ENCODE data around the gene ERCC3. TPM values are rescaled to one million over a fixed set of nuclear protein-coding genes. Genes with fewer than 3 reads are reported as not detected.

The ERCC3 gene
- total RNA-seq, 1 experiment from 2014 or later, result 52.5 TPM

DNA sequence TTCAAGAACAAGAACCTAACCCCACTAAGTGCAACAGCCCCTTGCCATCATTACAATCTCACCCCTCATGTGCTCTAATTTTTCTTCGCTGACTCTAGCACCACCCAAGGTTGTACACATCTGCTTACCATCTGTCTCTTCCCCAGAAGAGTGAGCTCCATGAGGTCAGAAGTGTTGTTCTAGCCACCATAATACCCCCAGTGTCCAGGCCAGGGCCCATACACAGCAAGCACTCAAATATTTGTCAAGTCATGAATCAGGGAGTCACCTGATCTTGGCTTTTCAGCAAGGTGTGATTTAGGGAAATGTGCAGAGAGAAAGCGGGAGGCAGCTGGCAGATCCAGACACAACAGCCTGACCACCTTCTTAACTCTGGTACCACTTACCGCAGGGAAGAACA is 5.7 kb downstream of the ERCC3 start:
- ChIA-PET POLR2A (no interaction called here), CTCF (no interaction called here)
- DNase-seq, result no peak
- peaks cover 95% of the 10 kb centered on the region for H3K36me3 Mint-ChIP-seq (ENCODE audit: insufficient read depth, unreplicated experiment)
- TF ChIP-seq, protein P1, sequence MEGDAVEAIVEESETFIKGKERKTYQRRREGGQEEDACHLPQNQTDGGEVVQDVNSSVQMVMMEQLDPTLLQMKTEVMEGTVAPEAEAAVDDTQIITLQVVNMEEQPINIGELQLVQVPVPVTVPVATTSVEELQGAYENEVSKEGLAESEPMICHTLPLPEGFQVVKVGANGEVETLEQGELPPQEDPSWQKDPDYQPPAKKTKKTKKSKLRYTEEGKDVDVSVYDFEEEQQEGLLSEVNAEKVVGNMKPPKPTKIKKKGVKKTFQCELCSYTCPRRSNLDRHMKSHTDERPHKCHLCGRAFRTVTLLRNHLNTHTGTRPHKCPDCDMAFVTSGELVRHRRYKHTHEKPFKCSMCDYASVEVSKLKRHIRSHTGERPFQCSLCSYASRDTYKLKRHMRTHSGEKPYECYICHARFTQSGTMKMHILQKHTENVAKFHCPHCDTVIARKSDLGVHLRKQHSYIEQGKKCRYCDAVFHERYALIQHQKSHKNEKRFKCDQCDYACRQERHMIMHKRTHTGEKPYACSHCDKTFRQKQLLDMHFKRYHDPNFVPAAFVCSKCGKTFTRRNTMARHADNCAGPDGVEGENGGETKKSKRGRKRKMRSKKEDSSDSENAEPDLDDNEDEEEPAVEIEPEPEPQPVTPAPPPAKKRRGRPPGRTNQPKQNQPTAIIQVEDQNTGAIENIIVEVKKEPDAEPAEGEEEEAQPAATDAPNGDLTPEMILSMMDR (IDR thresholded peaks at IDR 0.05; ENCODE audit: insufficient read depth in 1 of 2, low read depth in 1 of 2, low read length in 1 of 2, severe bottlenecking in 1 of 2, unreplicated experiment in 1 of 2), result no peak
- no peaks in the 10 kb centered on the region for H3K27me3 Mint-ChIP-seq (ENCODE audit: insufficient read depth, unreplicated experiment)
- H3K9me3 Mint-ChIP-seq (ENCODE audit: unreplicated experiment), result peaks cover 12% of the 10 kb centered on the region
- H3K9me3 ChIP-seq, result no peaks in the 10 kb centered on the region
- peaks cover 8% of the 10 kb centered on the region for H3K4me1 Mint-ChIP-seq (ENCODE audit: low read depth, unreplicated experiment)
- peaks cover 11% of the 10 kb centered on the region for H3K36me3 ChIP-seq (ENCODE audit: control insufficient read depth, insufficient read depth, low read length)
- intact Hi-C loops (cut with micrococcal nuclease; ENCODE audit: unreplicated experiment), result no loop called here
- no peak overlapping the region for H3K27ac Mint-ChIP-seq (ENCODE audit: unreplicated experiment)
- no peak overlapping the region for H3K4me3 ChIP-seq (ENCODE audit: low read depth, low read length)
- no TSS peak for BruUV-seq (replicated peaks)
- H3K4me1 ChIP-seq, result peaks cover 8% of the 10 kb centered on the region
- no peaks in the 10 kb centered on the region for H3K27me3 ChIP-seq (replicated peaks; ENCODE audit: control insufficient read depth, insufficient read depth, low read length)
- no peak overlapping the region for H3K4me3 Mint-ChIP-seq (ENCODE audit: unreplicated experiment)

DNA sequence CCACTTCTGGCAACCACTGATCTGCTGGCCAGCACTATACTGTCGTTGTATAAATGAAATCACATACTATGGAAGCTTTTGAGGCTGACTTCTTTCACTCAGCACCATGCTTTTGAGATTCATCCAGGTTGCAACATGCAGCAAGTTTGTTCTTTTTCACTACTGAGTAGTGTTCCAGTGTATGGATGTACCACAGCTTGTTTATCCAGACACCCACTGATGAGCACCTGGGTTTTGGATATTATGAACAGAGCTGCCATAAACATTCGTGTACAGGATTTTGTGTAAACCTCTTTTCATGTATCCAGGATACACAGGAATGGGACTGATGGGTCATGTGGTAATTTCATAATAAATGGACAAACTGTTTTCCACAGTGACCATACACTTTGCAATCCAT is 10.7 kb downstream of the ERCC3 start:
- CTCF ChIA-PET, result no interaction called here

DNA sequence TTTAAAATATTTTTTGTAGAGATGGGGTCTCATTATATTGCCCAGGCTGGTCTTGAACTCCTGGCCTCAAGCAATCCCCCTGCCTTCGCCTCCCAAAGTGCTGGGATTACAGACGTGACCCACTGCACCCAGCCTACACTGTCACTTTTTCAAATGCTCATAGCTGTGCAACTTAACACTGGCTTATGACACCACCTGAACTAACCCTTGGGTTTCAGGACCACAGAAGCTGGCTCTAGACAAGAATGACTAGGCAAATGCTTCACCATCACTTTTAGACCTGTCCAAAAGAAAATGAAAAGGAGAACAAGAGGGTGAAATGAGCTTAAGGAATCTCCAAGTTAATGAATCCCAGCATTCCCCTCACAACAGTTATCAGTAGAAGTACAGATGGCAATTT is 13.3 kb downstream of the ERCC3 start:
- TF ChIP-seq, protein P1 (IDR thresholded peaks at IDR 0.05; ENCODE audit: insufficient read depth in 1 of 2, low read depth in 1 of 2, low read length in 1 of 2, severe bottlenecking in 1 of 2, unreplicated experiment in 1 of 2), result no peak
- intact Hi-C loops (cut with micrococcal nuclease; ENCODE audit: unreplicated experiment), result no loop called here
- no peak overlapping the region for H3K27ac Mint-ChIP-seq (ENCODE audit: unreplicated experiment)
- H3K9me3 Mint-ChIP-seq (ENCODE audit: unreplicated experiment), result peaks cover 12% of the 10 kb centered on the region
- DNase-seq, result no peak
- Histone ChIP-seq H3K36me3 (ENCODE audit: control insufficient read depth, insufficient read depth, low read length) (peaks cover 14% of the 10 kb centered on the region), H3K4me3 (ENCODE audit: low read depth, low read length) (no peak overlapping the region), H3K27me3 (replicated peaks; ENCODE audit: control insufficient read depth, insufficient read depth, low read length) (no peaks in the 10 kb centered on the region), H3K9me3 (no peaks in the 10 kb centered on the region), H3K4me1 (no peaks in the 10 kb centered on the region)
- H3K4me3 Mint-ChIP-seq (ENCODE audit: unreplicated experiment), result no peak overlapping the region
- ChIA-PET POLR2A (no interaction called here), CTCF (no interaction called here)
- H3K36me3 Mint-ChIP-seq (ENCODE audit: insufficient read depth, unreplicated experiment), result peaks cover 77% of the 10 kb centered on the region
- no TSS peak for BruUV-seq (replicated peaks)
- no peaks in the 10 kb centered on the region for H3K27me3 Mint-ChIP-seq (ENCODE audit: insufficient read depth, unreplicated experiment)
- no peaks in the 10 kb centered on the region for H3K4me1 Mint-ChIP-seq (ENCODE audit: low read depth, unreplicated experiment)

More for the DNA sequence above, 10.7 kb downstream of the ERCC3 start:
- Histone ChIP-seq H3K4me1 (no peaks in the 10 kb centered on the region), H3K9me3 (no peaks in the 10 kb centered on the region), H3K4me3 (ENCODE audit: low read depth, low read length) (no peak overlapping the region), H3K27me3 (replicated peaks; ENCODE audit: control insufficient read depth, insufficient read depth, low read length) (no peaks in the 10 kb centered on the region), H3K36me3 (ENCODE audit: control insufficient read depth, insufficient read depth, low read length) (peaks cover 17% of the 10 kb centered on the region)
- no peak overlapping the region for H3K4me3 Mint-ChIP-seq (ENCODE audit: unreplicated experiment)
- peaks cover 77% of the 10 kb centered on the region for H3K36me3 Mint-ChIP-seq (ENCODE audit: insufficient read depth, unreplicated experiment)
- POLR2A ChIA-PET, result no interaction called here
- no peaks in the 10 kb centered on the region for H3K27me3 Mint-ChIP-seq (ENCODE audit: insufficient read depth, unreplicated experiment)
- H3K27ac Mint-ChIP-seq (ENCODE audit: unreplicated experiment), result no peak overlapping the region
- intact Hi-C loops (cut with micrococcal nuclease; ENCODE audit: unreplicated experiment), result no loop called here
- no peak for DNase-seq
- TF ChIP-seq, protein P1 (IDR thresholded peaks at IDR 0.05; ENCODE audit: insufficient read depth in 1 of 2, low read depth in 1 of 2, low read length in 1 of 2, severe bottlenecking in 1 of 2, unreplicated experiment in 1 of 2), result no peak
- H3K9me3 Mint-ChIP-seq (ENCODE audit: unreplicated experiment), result peaks cover 12% of the 10 kb centered on the region
- no TSS peak for BruUV-seq (replicated peaks)
- H3K4me1 Mint-ChIP-seq (ENCODE audit: low read depth, unreplicated experiment), result no peaks in the 10 kb centered on the region

Measured in Caco-2 (cell line).